Trophoblast cell (in vitro differentiated cells and primary cell): ENCODE results near the gene DPH6.
"Not testable (repeated sequence)": the region's sequence is repeated elsewhere in the genome, so short reads cannot be mapped to it uniquely, and the experiment has no call there.

Source experiments
- DNase-seq, 2 donors: peaks; one replicate each; pipeline ENCODE4 v3.0.0-alpha.2; 2016
- H2AFZ ChIP-seq: 2 replicates; pipeline ENCODE4 v1.6.1; 2013; ENCODE audit warnings: low read length, moderate library complexity, mild to moderate bottlenecking; ENCODE audit not compliant: insufficient read depth, poor library complexity
- H2AK5ac ChIP-seq: 2 replicates; pipeline ENCODE4 v1.6.1; 2013; ENCODE audit warnings: mild to moderate bottlenecking, low read length
- H2BK120ac ChIP-seq: 2 replicates; pipeline ENCODE4 v1.6.1; 2013; ENCODE audit warnings: low read length, mild to moderate bottlenecking, moderate library complexity; ENCODE audit not compliant: insufficient read depth, poor library complexity
- H2BK12ac ChIP-seq: 2 replicates; pipeline ENCODE4 v1.6.1; 2013; ENCODE audit warnings: mild to moderate bottlenecking, low read length, moderate library complexity
- H2BK5ac ChIP-seq: 2 replicates; pipeline ENCODE4 v1.6.1; 2013; ENCODE audit warnings: low read length, low read depth, moderate library complexity, mild to moderate bottlenecking; ENCODE audit not compliant: poor library complexity
- H3K14ac ChIP-seq: 2 replicates; pipeline ENCODE4 v1.6.1; 2013; ENCODE audit warnings: mild to moderate bottlenecking, low read length
- H3K18ac ChIP-seq: 2 replicates; pipeline ENCODE4 v1.6.1; 2013; ENCODE audit warnings: mild to moderate bottlenecking, low read length
- H3K23ac ChIP-seq: 2 replicates; pipeline ENCODE4 v1.6.1; 2013; ENCODE audit warnings: low read length
- H3K27ac ChIP-seq: 2 replicates; pipeline ENCODE4 v1.5.1; 2013; ENCODE audit warnings: low read depth, mild to moderate bottlenecking, inconsistent platforms, low read length, moderate library complexity
- H3K27me3 ChIP-seq: 2 replicates; pipeline ENCODE4 v1.6.1; 2013; ENCODE audit warnings: inconsistent platforms, mild to moderate bottlenecking, low read length, moderate library complexity; ENCODE audit not compliant: insufficient read depth
- H3K36me3 ChIP-seq, 2 experiments: 1 replicate in 1 of 2; 2 replicates in 1 of 2; pipeline ENCODE4 v1.6.1; 2013; ENCODE audit warnings: low read length in 2 of 2, mild to moderate bottlenecking in 2 of 2, moderate library complexity in 1 of 2; ENCODE audit not compliant: insufficient read depth in 2 of 2, control insufficient read depth in 1 of 2
- H3K4ac ChIP-seq: 2 replicates; pipeline ENCODE4 v1.6.1; 2013; ENCODE audit warnings: low read depth, mild to moderate bottlenecking, low read length, moderate library complexity
- H3K4me1 ChIP-seq, 2 experiments: 1 replicate in 1 of 2; 2 replicates in 1 of 2; pipeline ENCODE4 v1.6.1; 2013; ENCODE audit warnings: low read length in 2 of 2, mild to moderate bottlenecking in 2 of 2, moderate library complexity in 1 of 2; ENCODE audit not compliant: insufficient read depth in 2 of 2, control insufficient read depth in 1 of 2
- H3K4me2 ChIP-seq: 2 replicates; pipeline ENCODE4 v1.6.1; 2013; ENCODE audit warnings: inconsistent platforms, mild to moderate bottlenecking, low read length, moderate library complexity
- H3K4me3 ChIP-seq: 2 replicates; pipeline ENCODE4 v1.5.1; 2013; ENCODE audit warnings: mild to moderate bottlenecking, low read depth, low read length, inconsistent platforms
- H3K79me1 ChIP-seq: one replicate; pipeline ENCODE4 v1.6.1; 2013; ENCODE audit warnings: low read length
- H3K79me2 ChIP-seq: 2 replicates; pipeline ENCODE4 v1.6.1; 2013; ENCODE audit warnings: low read length, mild to moderate bottlenecking; ENCODE audit not compliant: control insufficient read depth, insufficient read depth, poor library complexity
- H3K9ac ChIP-seq: 2 replicates; pipeline ENCODE4 v1.6.1; 2013; ENCODE audit warnings: mild to moderate bottlenecking, low read length
- H3K9me3 ChIP-seq: 2 replicates; pipeline ENCODE4 v1.6.1; 2013; ENCODE audit warnings: low read depth, mild to moderate bottlenecking, control low read depth, inconsistent platforms, low read length; ENCODE audit not compliant: insufficient read depth
- H4K12ac ChIP-seq: 2 replicates; pipeline ENCODE4 v1.6.1; 2013; ENCODE audit warnings: low read depth, mild to moderate bottlenecking, low read length, moderate library complexity
- H4K8ac ChIP-seq: 2 replicates; pipeline ENCODE4 v1.6.1; 2013; ENCODE audit warnings: low read depth, mild to moderate bottlenecking, low read length, moderate library complexity
- H4K91ac ChIP-seq: one replicate; pipeline ENCODE4 v1.6.1; 2013; ENCODE audit warnings: low read depth, mild to moderate bottlenecking, low read length, moderate library complexity
- WGBS: extraction: QIAGEN DNeasy Blood & Tissue Kit; methylation state at CpG from one replicate; pipeline ENCODE4 v1.1.7; 2013; ENCODE audit warnings: missing lambda C conversion rate; ENCODE audit not compliant: insufficient read length, insufficient coverage; ENCODE audit errors: extremely low coverage; 5-methylcytosine and 5-hydroxymethylcytosine counted together

DPH6 gene

GRCh38 chr15:35393398-35393797 is 152.6 kb downstream of the DPH6 start:
- no peaks in the 10 kb centered on the region for H3K79me2 ChIP-seq
- no CpG with 5 or more reads among the region's 2 CpGs for WGBS
- H3K27ac ChIP-seq = no peak overlapping the region
- no peaks in the 10 kb centered on the region for H3K36me3 ChIP-seq
- no peak overlapping the region for H2BK12ac ChIP-seq
- no peak overlapping the region for H4K91ac ChIP-seq
- no peaks in the 10 kb centered on the region for H3K79me1 ChIP-seq
- H4K8ac ChIP-seq = no peak overlapping the region
- no peaks in the 10 kb centered on the region for H3K27me3 ChIP-seq
- no peak overlapping the region for H3K23ac ChIP-seq
- H3K4me2 ChIP-seq = no peak overlapping the region
- no peak overlapping the region for H3K14ac ChIP-seq
- no peak overlapping the region for H2AK5ac ChIP-seq
- H3K4ac ChIP-seq = no peak overlapping the region
- no peaks in the 10 kb centered on the region for H3K4me1 ChIP-seq
- H3K9ac ChIP-seq = no peak overlapping the region
- no peak overlapping the region for H3K4me3 ChIP-seq
- no peak overlapping the region for H2BK5ac ChIP-seq
- H2BK120ac ChIP-seq = no peak overlapping the region
- DNase-seq = no peak
- H3K9me3 ChIP-seq = peaks cover 2% of the 10 kb centered on the region
- H3K18ac ChIP-seq = no peak overlapping the region
- no peak overlapping the region for H4K12ac ChIP-seq
- no peak overlapping the region for H2AFZ ChIP-seq

- not testable (repeated sequence) for H3K4ac ChIP-seq, H4K91ac ChIP-seq, DNase-seq, H2AFZ ChIP-seq, H3K79me2 ChIP-seq, H3K18ac ChIP-seq, H3K14ac ChIP-seq, H3K4me2 ChIP-seq, H3K9ac ChIP-seq, H3K79me1 ChIP-seq, H3K36me3 ChIP-seq, H3K9me3 ChIP-seq, H3K27me3 ChIP-seq, H4K8ac ChIP-seq, H3K23ac ChIP-seq, H3K27ac ChIP-seq, H2AK5ac ChIP-seq, H2BK5ac ChIP-seq, H3K4me1 ChIP-seq, H2BK12ac ChIP-seq, H2BK120ac ChIP-seq, H3K4me3 ChIP-seq, H4K12ac ChIP-seq
- no CpG with 5 or more reads among the region's 18 CpGs for WGBS
Measured at GRCh38 chr15:35391408-35391984, 154.5 kb downstream of the DPH6 start.

GRCh38 chr15:35383506-35383905 is 162.5 kb downstream of the DPH6 start:
- no peak overlapping the region for H2AFZ ChIP-seq
- no peak overlapping the region for H2BK12ac ChIP-seq
- no CpG with 5 or more reads among the region's 2 CpGs for WGBS
- H3K23ac ChIP-seq = no peak overlapping the region
- no peak overlapping the region for H3K27ac ChIP-seq
- no peak overlapping the region for H2BK120ac ChIP-seq
- H3K4ac ChIP-seq = no peak overlapping the region
- H4K8ac ChIP-seq = no peak overlapping the region
- H3K9ac ChIP-seq = no peak overlapping the region
- DNase-seq = no peak
- H3K4me3 ChIP-seq = no peak overlapping the region
- H3K79me2 ChIP-seq = no peaks in the 10 kb centered on the region
- no peaks in the 10 kb centered on the region for H3K27me3 ChIP-seq
- H3K14ac ChIP-seq = no peak overlapping the region
- H4K91ac ChIP-seq = no peak overlapping the region
- no peak overlapping the region for H3K18ac ChIP-seq
- no peaks in the 10 kb centered on the region for H3K79me1 ChIP-seq
- no peak overlapping the region for H2BK5ac ChIP-seq
- H3K4me2 ChIP-seq = no peak overlapping the region
- H3K4me1 ChIP-seq = no peaks in the 10 kb centered on the region
- no peaks in the 10 kb centered on the region for H3K9me3 ChIP-seq
- H4K12ac ChIP-seq = no peak overlapping the region
- H2AK5ac ChIP-seq = no peak overlapping the region
- H3K36me3 ChIP-seq = no peaks in the 10 kb centered on the region

GRCh38 chr15:35381328-35381727 is 164.6 kb downstream of the DPH6 start:
- Histone ChIP-seq H3K14ac (no peak overlapping the region), H3K27ac (no peak overlapping the region), H3K18ac (no peak overlapping the region), H3K4me1 (no peaks in the 10 kb centered on the region), H3K4me3 (no peak overlapping the region), H3K4me2 (no peak overlapping the region), H2BK5ac (no peak overlapping the region), H2AFZ (no peak overlapping the region), H2BK12ac (no peak overlapping the region), H2AK5ac (no peak overlapping the region), H3K27me3 (no peaks in the 10 kb centered on the region), H3K23ac (no peak overlapping the region), H3K4ac (no peak overlapping the region), H3K79me1 (no peaks in the 10 kb centered on the region), H4K8ac (no peak overlapping the region), H2BK120ac (no peak overlapping the region), H3K79me2 (no peaks in the 10 kb centered on the region), H3K9me3 (no peaks in the 10 kb centered on the region), H4K12ac (no peak overlapping the region), H3K9ac (no peak overlapping the region), H4K91ac (no peak overlapping the region), H3K36me3 (no peaks in the 10 kb centered on the region)
- WGBS = no CpG with 5 or more reads among the region's 3 CpGs
- DNase-seq = no peak
